ENCODE measurements around the gene AGO3.
"Not testable (repeated sequence)": the region's sequence is repeated elsewhere in the genome, so short reads cannot be mapped to it uniquely, and the experiment has no call there.

The AGO3 gene

GRCh38 chr1:35935442-35936388, 4.8 kb downstream of the AGO3 start:
- Mint-ChIP-seq H3K27me3 (no peaks in the 10 kb centered on the region), H3K4me1 (ENCODE audit: low read depth) (peaks cover 54% of the 10 kb centered on the region), H3K27ac (no peak overlapping the region), H3K4me3 (no peak overlapping the region), H3K36me3 (ENCODE audit: low read depth) (peaks cover 25% of the 10 kb centered on the region), H3K9me3 (no peaks in the 10 kb centered on the region)
- DNase-seq = no peak

GRCh38 chr1:35936838-35937237, 5.9 kb downstream of the AGO3 start:
- H3K27me3 Mint-ChIP-seq = no peaks in the 10 kb centered on the region
- peaks cover 21% of the 10 kb centered on the region for H3K36me3 Mint-ChIP-seq (ENCODE audit: low read depth)
- peaks cover 62% of the 10 kb centered on the region for H3K4me1 Mint-ChIP-seq (ENCODE audit: low read depth)
- no peaks in the 10 kb centered on the region for H3K9me3 Mint-ChIP-seq
- DNase-seq = no peak
- H3K4me3 Mint-ChIP-seq = no peak overlapping the region
- H3K27ac Mint-ChIP-seq = no peak overlapping the region

GRCh38 chr1:35939484-35939883, 8.6 kb downstream of the AGO3 start:
- no peak overlapping the region for H3K4me3 Mint-ChIP-seq

GRCh38 chr1:35945327-35945726, 14.4 kb downstream of the AGO3 start:
- H3K27me3 Mint-ChIP-seq = no peaks in the 10 kb centered on the region
- H3K9me3 Mint-ChIP-seq = peaks cover 2% of the 10 kb centered on the region
- H3K4me1 Mint-ChIP-seq (ENCODE audit: low read depth) = peaks cover 57% of the 10 kb centered on the region
- H3K27ac Mint-ChIP-seq = peak overlapping the region; percentile 15
- no peak for DNase-seq
- H3K36me3 Mint-ChIP-seq (ENCODE audit: low read depth) = peaks cover 41% of the 10 kb centered on the region
- no peak overlapping the region for H3K4me3 Mint-ChIP-seq

More at GRCh38 chr1:35939484-35939883, 8.6 kb downstream of the AGO3 start:
- Mint-ChIP-seq H3K9me3 (peaks cover 2% of the 10 kb centered on the region), H3K27ac (no peak overlapping the region), H3K36me3 (ENCODE audit: low read depth) (peaks cover 21% of the 10 kb centered on the region), H3K4me1 (ENCODE audit: low read depth) (peaks cover 61% of the 10 kb centered on the region), H3K27me3 (no peaks in the 10 kb centered on the region)
- DNase-seq = no peak

GRCh38 chr1:35947547-35947946, 16.6 kb downstream of the AGO3 start:
- Mint-ChIP-seq H3K4me1 (ENCODE audit: low read depth) (peaks cover 38% of the 10 kb centered on the region), H3K36me3 (ENCODE audit: low read depth) (peaks cover 48% of the 10 kb centered on the region), H3K4me3 (no peak overlapping the region), H3K9me3 (peaks cover 2% of the 10 kb centered on the region), H3K27me3 (no peaks in the 10 kb centered on the region), H3K27ac (peak overlapping the region; percentile 53)
- no peak for DNase-seq

- peaks cover 21% of the 10 kb centered on the region for H3K36me3 Mint-ChIP-seq (ENCODE audit: low read depth)
- H3K4me1 Mint-ChIP-seq (ENCODE audit: low read depth) = peaks cover 7% of the 10 kb centered on the region
- no peaks in the 10 kb centered on the region for H3K9me3 Mint-ChIP-seq
- no peak overlapping the region for H3K27ac Mint-ChIP-seq
- no peak overlapping the region for H3K4me3 Mint-ChIP-seq
- H3K27me3 Mint-ChIP-seq = no peaks in the 10 kb centered on the region
- DNase-seq = no peak
Observed at GRCh38 chr1:35958558-35958957, 27.7 kb downstream of the AGO3 start.

GRCh38 chr1:35959304-35959703, 28.4 kb downstream of the AGO3 start:
- H3K27ac Mint-ChIP-seq = no peak overlapping the region
- no peaks in the 10 kb centered on the region for H3K27me3 Mint-ChIP-seq
- H3K36me3 Mint-ChIP-seq (ENCODE audit: low read depth) = peaks cover 19% of the 10 kb centered on the region
- no peak for DNase-seq
- peaks cover 2% of the 10 kb centered on the region for H3K9me3 Mint-ChIP-seq
- peaks cover 5% of the 10 kb centered on the region for H3K4me1 Mint-ChIP-seq (ENCODE audit: low read depth)
- no peak overlapping the region for H3K4me3 Mint-ChIP-seq

- no peaks in the 10 kb centered on the region for H3K27me3 Mint-ChIP-seq
Observed at GRCh38 chr1:35962952-35963351, 32.0 kb downstream of the AGO3 start.

GRCh38 chr1:35964277-35964676, 33.4 kb downstream of the AGO3 start:
- H3K4me3 Mint-ChIP-seq; DNase-seq; H3K27ac Mint-ChIP-seq; H3K9me3 Mint-ChIP-seq; H3K4me1 Mint-ChIP-seq (ENCODE audit: low read depth); H3K27me3 Mint-ChIP-seq: not testable (repeated sequence)
- peaks cover 38% of the 10 kb centered on the region for H3K36me3 Mint-ChIP-seq (ENCODE audit: low read depth)

More at GRCh38 chr1:35962952-35963351, 32.0 kb downstream of the AGO3 start:
- peaks cover 25% of the 10 kb centered on the region for H3K36me3 Mint-ChIP-seq (ENCODE audit: low read depth)
- DNase-seq = no peak
- peaks cover 10% of the 10 kb centered on the region for H3K4me1 Mint-ChIP-seq (ENCODE audit: low read depth)
- H3K27ac Mint-ChIP-seq = no peak overlapping the region
- peaks cover 3% of the 10 kb centered on the region for H3K9me3 Mint-ChIP-seq
- H3K4me3 Mint-ChIP-seq = no peak overlapping the region

- Mint-ChIP-seq H3K4me3 (no peak overlapping the region), H3K4me1 (ENCODE audit: low read depth) (peaks cover 7% of the 10 kb centered on the region), H3K9me3 (peaks cover 3% of the 10 kb centered on the region), H3K27ac (no peak overlapping the region), H3K36me3 (ENCODE audit: low read depth) (peaks cover 57% of the 10 kb centered on the region), H3K27me3 (no peaks in the 10 kb centered on the region)
- no peak for DNase-seq
Observed at GRCh38 chr1:35968396-35968795, 37.5 kb downstream of the AGO3 start.

- DNase-seq = no peak
- H3K9me3 Mint-ChIP-seq = no peaks in the 10 kb centered on the region
- H3K27me3 Mint-ChIP-seq = no peaks in the 10 kb centered on the region
- H3K4me3 Mint-ChIP-seq = no peak overlapping the region
- peaks cover 8% of the 10 kb centered on the region for H3K4me1 Mint-ChIP-seq (ENCODE audit: low read depth)
- H3K27ac Mint-ChIP-seq = no peak overlapping the region
- H3K36me3 Mint-ChIP-seq (ENCODE audit: low read depth) = peaks cover 75% of the 10 kb centered on the region
Observed at GRCh38 chr1:35971601-35972000, 40.7 kb downstream of the AGO3 start.

GRCh38 chr1:35972631-35973030, 41.7 kb downstream of the AGO3 start:
- peaks cover 74% of the 10 kb centered on the region for H3K36me3 Mint-ChIP-seq (ENCODE audit: low read depth)
- H3K9me3 Mint-ChIP-seq, DNase-seq: not testable (repeated sequence)

GRCh38 chr1:35980090-35980489, 49.2 kb downstream of the AGO3 start:
- no peak for DNase-seq
- peaks cover 73% of the 10 kb centered on the region for H3K36me3 Mint-ChIP-seq (ENCODE audit: low read depth)
- no peaks in the 10 kb centered on the region for H3K4me1 Mint-ChIP-seq (ENCODE audit: low read depth)
- H3K4me3 Mint-ChIP-seq = no peak overlapping the region
- no peak overlapping the region for H3K27ac Mint-ChIP-seq
- H3K27me3 Mint-ChIP-seq = no peaks in the 10 kb centered on the region
- H3K9me3 Mint-ChIP-seq = no peaks in the 10 kb centered on the region

More at GRCh38 chr1:35972631-35973030, 41.7 kb downstream of the AGO3 start:
- not testable (repeated sequence) for H3K27ac Mint-ChIP-seq; H3K4me3 Mint-ChIP-seq; H3K4me1 Mint-ChIP-seq (ENCODE audit: low read depth); H3K27me3 Mint-ChIP-seq

GRCh38 chr1:35988237-35988636, 57.3 kb downstream of the AGO3 start:
- no peaks in the 10 kb centered on the region for H3K9me3 Mint-ChIP-seq
- peaks cover 4% of the 10 kb centered on the region for H3K4me1 Mint-ChIP-seq (ENCODE audit: low read depth)
- no peak overlapping the region for H3K27ac Mint-ChIP-seq
- H3K36me3 Mint-ChIP-seq (ENCODE audit: low read depth) = peaks cover 43% of the 10 kb centered on the region
- no peak overlapping the region for H3K4me3 Mint-ChIP-seq
- H3K27me3 Mint-ChIP-seq = no peaks in the 10 kb centered on the region
- no peak for DNase-seq

GRCh38 chr1:36006941-36007500, 76.1 kb downstream of the AGO3 start:
- DNase-seq = no peak
- Mint-ChIP-seq H3K27me3 (no peaks in the 10 kb centered on the region), H3K4me1 (ENCODE audit: low read depth) (peaks cover 4% of the 10 kb centered on the region), H3K4me3 (no peak overlapping the region), H3K36me3 (ENCODE audit: low read depth) (peaks cover 36% of the 10 kb centered on the region), H3K27ac (no peak overlapping the region), H3K9me3 (no peaks in the 10 kb centered on the region)
